NAMALWA (cell line): Measurements from ENCODE around the gene DHH.
"Not testable (repeated sequence)": the region's sequence is repeated elsewhere in the genome, so short reads cannot be mapped to it uniquely, and the experiment has no call there.

Experiments
- DNase-seq: peaks from one replicate; pipeline ENCODE4 v3.0.0-alpha.2; 2015; ENCODE audit warnings: low spot score

The DHH gene

DNA sequence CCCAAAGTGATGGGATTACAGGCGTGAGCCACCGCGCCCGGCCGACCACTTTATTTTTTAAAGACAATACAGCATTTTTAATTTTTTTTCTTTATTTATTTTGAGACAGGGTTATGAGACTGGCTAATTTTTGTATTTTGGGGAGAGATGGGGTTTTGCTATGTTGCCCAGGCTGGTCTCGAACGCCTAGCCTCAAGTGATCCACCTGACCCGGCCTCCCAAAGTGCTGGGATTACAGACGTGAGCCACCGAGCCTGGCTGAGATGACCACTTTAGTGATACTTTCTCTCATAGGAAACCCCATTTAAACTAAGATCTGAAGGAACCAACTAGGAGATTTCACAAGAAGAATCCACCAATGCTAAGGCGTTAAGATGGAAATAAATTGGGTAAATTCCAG lies 23.6 kb downstream of the DHH start:
- no peak for DNase-seq

DNA sequence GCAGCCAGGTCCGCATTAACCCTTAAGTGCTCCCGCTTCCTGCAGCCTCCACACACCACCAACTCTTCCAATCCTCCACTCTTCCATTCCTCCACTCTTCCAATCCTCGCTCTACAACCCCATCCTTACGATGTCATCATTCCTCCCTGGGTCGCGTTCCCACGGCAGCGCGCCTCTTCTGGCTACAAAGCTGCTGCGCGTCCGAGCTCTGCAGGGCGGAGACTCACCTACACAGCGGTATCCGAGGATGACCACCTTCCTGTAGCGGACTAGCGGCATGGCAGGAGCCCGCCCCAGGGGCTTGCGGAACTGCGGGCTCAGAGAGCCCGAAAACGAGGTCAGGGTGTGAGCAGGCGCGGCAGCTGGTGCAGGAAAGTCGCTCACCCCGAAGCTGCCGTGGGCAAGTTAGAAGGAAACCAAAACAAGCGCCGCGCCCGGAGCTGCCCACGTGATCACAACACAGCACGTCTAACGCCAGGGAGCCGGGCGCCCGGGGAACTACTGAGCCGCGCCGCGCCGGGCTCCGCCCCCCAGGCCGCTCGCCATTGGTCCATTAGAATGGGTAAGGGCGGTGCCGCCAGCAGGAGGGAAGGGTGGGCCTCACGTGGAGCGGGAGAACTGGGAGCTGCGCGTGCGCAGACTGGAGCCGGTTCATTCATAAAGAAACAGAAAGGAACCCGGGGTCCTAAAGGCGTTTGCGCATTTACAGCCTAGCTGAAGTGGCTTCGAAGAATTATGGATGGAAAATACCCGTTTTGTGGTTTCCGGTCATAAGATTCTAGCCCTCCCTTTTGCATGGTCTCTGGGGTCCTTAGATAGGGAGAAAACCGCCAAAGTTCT lies 24.9 kb downstream of the DHH start, which contains the start of gene RHEBL1:
Gene RHEBL1 (minus strand): TSS at position 473 of the 840 bp plus-strand sequence. CDS start 194 bp downstream, at position 279.
- peak; percentile 99 for DNase-seq

DNA sequence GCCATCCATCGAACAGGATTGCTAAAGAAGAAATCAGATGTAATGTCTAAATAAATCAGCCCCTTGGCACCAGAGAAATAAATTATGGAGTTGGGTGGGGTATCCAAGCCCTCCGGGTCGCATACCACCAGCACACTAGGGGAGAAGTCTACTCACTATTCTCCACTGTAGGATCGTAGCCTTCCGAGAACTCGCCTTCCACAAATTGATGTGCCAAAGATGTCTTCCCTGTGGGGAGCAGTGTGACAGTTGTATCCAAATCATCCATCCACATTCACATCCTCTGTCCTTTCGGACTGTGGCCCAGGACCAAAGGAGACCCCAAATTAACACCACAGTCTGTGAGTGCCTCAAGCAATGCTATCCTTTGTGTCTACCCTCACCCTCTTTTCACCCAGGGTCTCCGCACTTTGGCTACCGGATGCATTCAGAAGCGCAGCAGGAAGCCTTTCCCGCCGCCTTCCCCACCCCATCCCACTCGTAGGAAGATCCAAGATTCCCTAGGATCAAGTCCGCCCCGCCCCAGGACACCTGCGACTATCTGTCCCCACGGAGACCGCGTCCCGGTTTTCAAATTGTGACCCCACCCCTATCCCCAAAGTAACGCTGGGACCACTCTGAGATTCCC lies 25.6 kb downstream of the DHH start:
- no peak for DNase-seq

DNA sequence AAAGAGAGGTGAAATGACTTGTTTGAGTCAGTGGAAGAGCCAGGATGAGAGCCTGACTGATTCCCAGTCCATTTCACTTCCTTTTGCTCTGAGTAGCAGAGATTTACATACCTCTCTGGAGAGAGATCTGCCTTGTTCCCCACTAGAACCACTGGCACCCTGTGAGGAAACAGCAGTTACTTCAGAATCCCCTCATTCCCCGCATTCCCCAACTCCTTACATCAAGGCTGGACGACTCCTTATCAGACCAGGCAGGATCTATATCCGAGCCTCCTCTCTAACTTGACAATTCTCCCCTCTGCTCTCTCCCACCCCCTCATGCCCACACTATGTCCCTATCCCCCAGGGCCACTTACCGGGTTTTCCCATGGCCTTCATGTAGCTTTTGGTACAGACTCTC lies 28.5 kb downstream of the DHH start:
- DNase-seq, result no peak

DNA sequence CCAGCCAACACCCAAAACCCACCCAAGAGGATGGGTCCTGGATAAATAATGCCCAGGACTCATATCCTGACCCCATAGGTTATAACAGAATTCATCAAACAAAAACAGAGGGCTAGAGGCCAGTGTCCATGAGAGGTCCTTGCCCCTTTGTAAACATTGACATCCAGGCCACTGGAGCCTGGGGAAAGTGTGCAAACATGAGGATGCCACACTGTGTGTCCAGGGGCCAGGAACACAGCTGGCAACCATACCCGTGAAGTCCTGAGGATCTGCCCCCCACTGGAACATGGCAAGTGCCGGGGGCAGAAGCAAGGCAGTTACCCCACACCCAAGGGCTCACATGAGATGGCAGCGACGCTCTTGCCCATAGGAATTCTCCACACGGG lies 29.8 kb downstream of the DHH start:
- no peak for DNase-seq

GRCh38 chr12:49061916-49062315 lies 32.7 kb downstream of the DHH start:
- not testable (repeated sequence) for DNase-seq

DNA sequence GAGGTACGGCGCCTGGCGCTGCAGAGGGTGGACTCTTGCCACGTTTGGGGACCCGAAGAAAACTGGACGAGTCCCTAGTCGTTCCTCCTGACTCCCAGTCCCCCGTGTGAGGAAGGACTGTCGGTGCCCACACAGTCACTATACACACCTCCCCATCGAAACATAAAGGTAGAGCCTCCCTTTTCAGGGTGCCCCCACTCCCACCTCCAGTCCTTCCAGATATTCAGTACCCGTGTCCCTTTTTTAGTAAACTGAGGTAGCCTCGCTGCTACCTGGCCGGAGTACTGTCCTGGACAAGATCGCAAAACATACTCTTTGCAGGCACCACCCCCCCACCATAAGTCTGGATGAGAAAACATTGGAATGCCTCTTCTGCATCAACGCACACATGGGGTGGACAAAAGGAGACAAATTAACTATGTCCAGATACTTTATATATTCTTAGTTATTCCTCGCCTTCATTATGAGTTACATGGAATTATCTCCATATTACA lies 33.4 kb downstream of the DHH start:
- DNase-seq, result no peak

DNA sequence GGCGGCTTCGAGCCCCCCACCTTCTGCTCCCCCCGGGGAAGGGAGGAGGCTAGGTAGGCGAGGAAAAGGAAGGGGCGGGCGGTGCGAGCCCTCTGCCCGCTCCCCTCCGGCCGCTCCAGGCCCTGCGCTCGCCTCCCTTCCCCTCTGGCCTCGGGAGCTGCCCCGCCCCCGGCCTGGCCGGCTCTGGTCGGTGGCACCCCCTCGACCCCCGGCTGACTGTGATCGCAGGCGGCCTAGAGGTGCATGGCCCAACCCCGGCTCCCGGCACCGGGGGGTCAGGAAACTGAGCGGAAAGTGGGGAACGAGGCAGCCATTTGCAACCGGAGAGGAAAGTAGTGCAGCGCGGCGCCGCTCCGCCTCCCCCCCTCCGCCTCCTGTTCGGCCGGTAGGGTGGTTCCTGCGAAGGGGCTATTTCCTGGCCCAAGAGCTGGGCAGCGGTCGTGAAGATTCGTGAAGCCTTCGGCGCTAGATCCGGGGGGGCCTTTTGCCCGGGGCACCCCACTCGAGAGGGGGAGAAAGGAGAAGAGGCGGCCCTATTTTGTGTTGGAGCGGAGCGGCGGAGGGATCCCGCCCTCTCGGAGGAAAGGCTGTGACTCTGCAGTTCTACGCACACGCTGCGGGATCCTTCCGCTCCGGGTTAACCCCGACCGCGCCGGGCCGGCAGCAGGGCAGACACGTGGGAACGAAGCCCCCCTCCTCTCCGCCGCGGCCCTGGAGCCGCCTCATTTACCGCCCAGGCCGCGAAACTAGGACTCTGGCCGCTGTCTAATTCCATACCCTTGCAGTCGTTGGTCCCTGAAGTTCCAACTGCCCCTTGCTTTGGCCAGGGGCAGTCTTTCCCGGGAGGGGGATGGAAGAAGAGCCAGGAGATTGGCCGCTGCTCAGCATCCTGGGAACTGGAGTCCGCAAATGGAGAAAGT lies 34.1 kb downstream of the DHH start, which contains the start of gene KMT2D:
Gene KMT2D (minus strand): TSS at position 558 of the 920 bp plus-strand sequence. CDS start 5,470 bp downstream, outside the sequence.
- DNase-seq, result peak; percentile 94

GRCh38 chr12:49059299-49060171 lies 35.1 kb downstream of the DHH start:
- DNase-seq, result peak; percentile 57

DNA sequence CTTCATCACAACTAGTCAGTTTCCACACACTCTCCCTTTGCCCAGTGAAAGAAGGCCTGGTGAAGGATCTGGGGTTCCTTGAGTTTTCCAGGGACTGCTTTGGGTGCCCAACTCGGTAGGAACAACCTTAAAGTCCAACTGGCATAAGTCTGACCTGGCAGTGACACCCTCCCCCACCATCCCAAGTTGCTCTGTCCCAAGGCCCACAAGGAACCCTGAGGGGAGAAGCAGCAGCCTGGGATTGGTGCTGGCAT lies 35.6 kb downstream of the DHH start:
- peak; percentile 22 for DNase-seq

- DNase-seq, result peak; percentile 21
Observed at GRCh38 chr12:49058366-49059044, 36.1 kb downstream of the DHH start.

DNA sequence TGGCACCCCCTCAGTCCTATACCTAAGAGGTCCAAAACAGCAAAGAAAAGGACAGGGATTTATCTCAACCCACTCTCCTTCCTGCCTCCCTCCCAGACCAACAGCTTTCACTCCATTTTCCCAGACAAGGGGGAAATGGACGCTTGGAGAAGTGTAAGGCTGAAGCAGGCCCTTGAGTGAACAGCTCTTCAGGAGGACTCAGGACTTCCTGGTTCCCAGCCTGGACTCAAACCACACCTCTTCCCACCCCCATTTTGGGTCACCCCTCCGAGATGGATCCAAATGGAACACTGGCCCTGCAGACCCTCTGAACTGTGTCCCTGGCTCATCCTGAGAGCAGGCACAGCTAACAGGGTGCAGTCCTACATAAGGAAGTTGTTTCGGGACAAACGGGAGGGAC lies 36.7 kb downstream of the DHH start:
- DNase-seq, result no peak

- DNase-seq, result peak; percentile 81
Observed at GRCh38 chr12:49055978-49056754, 38.4 kb downstream of the DHH start.

DNA sequence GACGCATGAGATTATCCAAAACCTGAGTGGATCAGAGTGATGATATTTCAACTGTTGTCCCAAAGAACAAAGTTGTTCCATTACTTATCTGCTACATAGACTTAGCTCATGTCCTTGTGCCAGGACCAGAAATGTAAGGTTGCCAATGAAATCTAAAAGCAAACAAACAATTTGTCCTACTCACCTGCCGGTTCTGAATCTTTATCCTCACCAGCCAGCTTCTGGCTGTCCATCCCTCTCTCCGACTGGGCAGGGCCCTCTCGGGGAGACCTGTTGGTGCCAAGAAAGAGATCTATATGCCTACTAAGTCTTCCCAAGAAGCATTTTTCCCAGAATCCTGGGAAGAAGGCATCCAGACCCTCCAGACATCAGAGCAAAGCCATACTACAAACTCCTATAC lies 39.5 kb downstream of the DHH start:
- no peak for DNase-seq

- DNase-seq, result no peak
Observed at GRCh38 chr12:49054524-49054923, 40.1 kb downstream of the DHH start.

DNA sequence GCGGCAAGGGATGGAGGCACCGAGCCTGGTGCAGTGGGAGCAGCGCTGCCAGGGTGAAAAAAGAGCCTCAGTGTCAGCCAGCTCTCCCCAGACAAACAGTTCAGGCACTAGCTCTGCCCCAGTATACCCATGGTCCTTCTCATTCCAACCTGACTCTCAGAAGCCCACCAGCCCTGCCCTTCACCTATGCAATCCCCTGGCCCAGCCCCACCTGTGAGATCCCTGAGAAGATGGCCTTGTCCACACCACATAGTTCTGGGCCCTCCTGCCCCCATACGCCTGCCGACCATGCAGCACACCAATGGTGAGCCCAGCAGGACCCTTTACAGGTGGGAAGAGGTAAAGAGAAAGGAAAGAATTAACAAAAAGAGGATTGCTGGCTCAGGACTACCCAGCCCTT lies 40.5 kb downstream of the DHH start:
- DNase-seq, result no peak

GRCh38 chr12:49052451-49053208 lies 42.0 kb downstream of the DHH start:
- DNase-seq, result no peak

- no peak for DNase-seq
Observed at GRCh38 chr12:49051777-49052438, 42.7 kb downstream of the DHH start.

GRCh38 chr12:49051373-49051764 lies 43.2 kb downstream of the DHH start:
- no peak for DNase-seq
